ENCODE results near the gene NIP7.
"Not testable (repeated sequence)": the region's sequence is repeated elsewhere in the genome, so short reads cannot be mapped to it uniquely, and the experiment has no call there.

Gene NIP7

GRCh38 chr16:69339289-69340094 lies at the start of gene NIP7, which contains the start of gene COG8:
NIP7 (plus strand) TSS chr16:69339772; CDS start chr16:69339830, 58 bp downstream.
COG8 (minus strand) TSS chr16:69339564; CDS start chr16:69339552, 12 bp downstream.
- in situ Hi-C loops (cut with MboI; ENCODE audit: low sequenced_read_pairs) = no loop called here

- in situ Hi-C loops (cut with MboI; ENCODE audit: low sequenced_read_pairs) = not testable (repeated sequence)
These were observed 47.9 kb upstream of the NIP7 start for GRCh38 chr16:69291657-69292056.

DNA sequence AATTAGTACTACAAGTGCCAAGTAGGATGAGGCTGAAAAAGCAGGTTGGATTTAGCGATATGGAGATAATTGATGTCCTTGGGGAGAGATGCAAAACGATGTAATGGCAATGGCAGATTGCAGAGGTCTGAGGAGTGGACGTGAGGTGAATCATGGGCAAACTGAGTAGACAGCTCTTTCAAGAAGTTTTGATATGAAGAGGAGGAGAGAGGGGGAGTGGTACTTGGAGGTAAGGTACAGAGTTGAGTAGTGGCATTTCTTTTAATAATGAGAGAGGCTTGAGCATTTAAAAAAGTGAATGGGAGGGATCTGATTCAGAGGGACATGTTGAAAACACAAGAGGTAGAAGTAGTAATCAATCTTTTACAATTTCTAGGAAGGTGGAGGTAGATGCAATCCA lies 46.2 kb upstream of the NIP7 start:
- in situ Hi-C loops (cut with MboI; ENCODE audit: low sequenced_read_pairs) = no loop called here

GRCh38 chr16:69294051-69294450 lies 45.5 kb upstream of the NIP7 start:
- in situ Hi-C loops (cut with MboI; ENCODE audit: low sequenced_read_pairs) = no loop called here

GRCh38 chr16:69296771-69297170 lies 42.8 kb upstream of the NIP7 start:
- in situ Hi-C loops (cut with MboI; ENCODE audit: low sequenced_read_pairs) = not testable (repeated sequence)

DNA sequence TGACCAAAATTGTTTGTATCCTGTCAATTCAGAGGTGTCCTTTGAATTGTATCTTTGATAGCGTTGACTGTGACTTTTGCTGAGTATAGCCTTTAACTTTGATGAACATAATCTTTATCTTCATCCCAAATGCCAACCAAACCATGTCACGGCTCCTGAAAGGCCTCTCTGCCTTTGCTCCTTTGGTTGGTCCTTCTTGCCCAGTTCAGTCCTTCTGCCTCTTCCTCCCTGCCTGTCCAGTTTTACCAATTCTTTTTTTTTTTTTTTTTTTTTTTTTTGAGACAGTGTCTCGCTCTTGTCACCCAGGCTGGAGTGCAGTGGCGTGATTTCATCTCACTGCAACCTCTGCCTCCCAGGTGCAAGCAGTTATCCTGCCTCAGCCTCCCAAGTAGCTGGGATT lies 41.3 kb upstream of the NIP7 start:
- in situ Hi-C loops (cut with MboI; ENCODE audit: low sequenced_read_pairs) = no loop called here

GRCh38 chr16:69301187-69301586 lies 38.4 kb upstream of the NIP7 start:
- in situ Hi-C loops (cut with MboI; ENCODE audit: low sequenced_read_pairs) = no loop called here

- in situ Hi-C loops (cut with MboI; ENCODE audit: low sequenced_read_pairs) = no loop called here
These were observed 37.7 kb upstream of the NIP7 start for GRCh38 chr16:69301861-69302260.

- in situ Hi-C loops (cut with MboI; ENCODE audit: low sequenced_read_pairs) = no loop called here
These were observed 37.3 kb upstream of the NIP7 start for GRCh38 chr16:69302301-69302700.

DNA sequence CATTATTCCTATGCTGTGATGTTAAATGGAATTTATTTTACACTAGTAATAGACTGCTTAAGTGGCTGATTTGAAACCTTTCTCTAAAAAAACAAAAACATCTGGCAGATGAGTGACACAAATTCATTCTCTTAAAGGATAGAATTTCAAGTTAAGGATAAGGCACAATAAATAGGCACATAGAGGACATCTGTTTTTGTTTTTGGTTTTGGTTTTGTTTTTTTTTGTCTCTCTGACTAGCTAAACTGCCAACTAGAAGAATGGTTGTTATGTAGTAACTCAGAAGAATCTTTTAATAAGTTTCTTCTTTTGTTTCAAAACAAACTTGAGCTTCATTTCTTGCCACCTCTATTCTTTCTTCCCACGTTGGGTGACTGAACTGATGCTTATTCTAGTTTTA lies 33.5 kb upstream of the NIP7 start:
- in situ Hi-C loops (cut with MboI; ENCODE audit: low sequenced_read_pairs) = no loop called here

DNA sequence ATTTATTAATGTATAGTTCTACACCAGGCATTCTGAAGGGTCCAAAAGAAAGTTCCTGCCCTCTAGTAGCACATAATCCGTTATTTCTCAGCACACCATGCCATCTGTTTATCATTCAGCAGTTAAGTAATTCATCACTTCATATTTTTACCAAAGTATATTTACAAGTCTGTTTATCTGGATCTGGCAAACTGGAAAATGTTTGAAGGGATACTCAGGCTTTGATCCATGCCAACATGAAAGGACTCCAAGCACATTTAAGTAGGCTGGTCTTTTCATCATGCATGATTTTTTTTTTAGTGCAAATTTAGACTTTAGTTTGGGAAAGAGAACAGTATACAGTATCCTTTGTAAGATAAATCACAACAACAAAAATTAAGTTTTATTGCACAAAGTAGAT lies 32.5 kb upstream of the NIP7 start:
- in situ Hi-C loops (cut with MboI; ENCODE audit: low sequenced_read_pairs) = no loop called here

GRCh38 chr16:69307856-69308255 lies 31.7 kb upstream of the NIP7 start:
- in situ Hi-C loops (cut with MboI; ENCODE audit: low sequenced_read_pairs) = no loop called here

DNA sequence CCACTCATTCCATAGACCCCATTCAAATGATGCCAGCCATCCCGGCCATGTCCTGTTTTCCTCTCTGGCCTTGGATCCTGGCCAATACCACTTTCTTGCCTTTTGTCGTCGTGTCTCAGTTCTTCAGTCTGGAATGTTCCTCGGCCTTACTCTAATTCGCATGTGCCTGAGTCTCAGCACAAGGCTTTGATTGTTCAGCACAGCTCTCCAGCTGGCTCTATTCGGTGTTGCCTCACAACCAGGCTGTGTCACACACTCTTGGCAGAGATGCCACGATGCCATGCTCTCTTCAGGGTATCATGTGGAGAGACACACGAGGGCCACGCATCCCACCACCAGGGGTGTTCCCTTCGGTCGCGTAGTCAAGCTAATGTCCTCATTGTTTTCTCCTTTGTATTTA lies 30.3 kb upstream of the NIP7 start:
- in situ Hi-C loops (cut with MboI; ENCODE audit: low sequenced_read_pairs) = no loop called here

- in situ Hi-C loops (cut with MboI; ENCODE audit: low sequenced_read_pairs) = no loop called here
These were observed 28.7 kb upstream of the NIP7 start, which contains the start of gene VPS4A for GRCh38 chr16:69310653-69311532. VPS4A (plus strand) TSS chr16:69311350; CDS start chr16:69311512, 162 bp downstream.

- in situ Hi-C loops (cut with MboI; ENCODE audit: low sequenced_read_pairs) = no loop called here
These were observed 27.8 kb upstream of the NIP7 start for GRCh38 chr16:69311533-69312387.

GRCh38 chr16:69313469-69313868 lies 26.1 kb upstream of the NIP7 start:
- in situ Hi-C loops (cut with MboI; ENCODE audit: low sequenced_read_pairs) = no loop called here

GRCh38 chr16:69314534-69314933 lies 25.0 kb upstream of the NIP7 start:
- in situ Hi-C loops (cut with MboI; ENCODE audit: low sequenced_read_pairs) = no loop called here

DNA sequence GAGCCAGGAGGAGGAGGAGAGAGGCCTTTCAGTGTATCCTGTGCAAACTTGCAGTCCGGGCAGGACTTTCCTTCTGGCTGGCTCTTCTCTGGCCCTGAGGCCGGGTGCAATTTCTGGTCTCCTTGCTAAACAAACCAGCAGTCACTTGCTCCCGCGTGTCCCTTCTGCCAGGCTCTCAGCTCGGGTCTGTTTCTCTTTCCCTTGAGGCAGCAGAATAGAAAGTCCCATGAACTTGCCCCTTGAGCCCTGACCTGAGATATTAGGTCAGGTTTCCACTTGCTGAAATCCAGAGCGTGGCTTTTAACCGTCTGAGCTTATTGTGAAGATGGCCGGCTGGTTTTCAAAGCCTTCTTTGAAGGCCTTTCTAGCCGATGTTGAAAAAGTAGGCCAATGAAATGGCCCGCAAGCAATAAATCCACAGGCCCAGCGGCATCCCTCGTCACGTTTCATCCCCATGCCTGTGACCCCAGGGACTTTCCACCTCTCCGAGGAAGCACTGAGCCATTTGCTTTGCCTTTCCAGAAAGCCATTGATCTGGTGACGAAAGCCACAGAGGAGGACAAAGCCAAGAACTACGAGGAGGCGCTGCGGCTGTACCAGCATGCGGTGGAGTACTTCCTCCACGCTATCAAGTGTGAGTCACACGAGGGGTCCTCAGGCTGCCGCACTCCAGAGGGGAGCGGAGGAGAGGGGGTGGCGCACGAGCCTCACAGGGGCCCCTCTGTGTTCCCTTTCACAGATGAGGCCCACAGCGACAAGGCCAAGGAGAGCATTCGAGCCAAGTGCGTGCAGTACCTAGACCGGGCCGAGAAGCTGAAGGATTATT lies 23.9 kb upstream of the NIP7 start:
- in situ Hi-C loops (cut with MboI; ENCODE audit: low sequenced_read_pairs) = no loop called here

GRCh38 chr16:69316595-69317034 lies 23.0 kb upstream of the NIP7 start:
- in situ Hi-C loops (cut with MboI; ENCODE audit: low sequenced_read_pairs) = no loop called here
